ENCODE measurements around the gene PPTC7.

GRCh38 chr12:110627500-110628195, 44.5 kb upstream of the PPTC7 start:
- TF ChIP-seq POLR2A (IDR thresholded peaks at IDR 0.05; ENCODE audit: insufficient read depth in 1 of 2, low read depth in 2 of 2, low read length in 2 of 2): no peak
- TF ChIP-seq KAT7 (CRISPR knock-in tag; IDR thresholded peaks at IDR 0.05; ENCODE audit: borderline replicate concordance): no peak
- TF ChIP-seq HNRNPUL1 (IDR thresholded peaks at IDR 0.05; ENCODE audit: low read depth, low read length): no peak
- no peak for TF ChIP-seq YY1 (IDR thresholded peaks at IDR 0.05; ENCODE audit: insufficient read depth, insufficient replicate concordance, low read depth, low read length)
- no peak for TF ChIP-seq STAT6 (CRISPR knock-in tag; IDR thresholded peaks at IDR 0.05; ENCODE audit: borderline replicate concordance)
- TF ChIP-seq SUZ12 (IDR thresholded peaks at IDR 0.05; ENCODE audit: low read depth, low read length): no peak
- no peak for TF ChIP-seq TAF15 (IDR thresholded peaks at IDR 0.05; ENCODE audit: low read depth, low read length, poor library complexity, severe bottlenecking)
- no peak for TF ChIP-seq ZKSCAN1 (IDR thresholded peaks at IDR 0.05; ENCODE audit: low read length)
- TF ChIP-seq CTCF (CRISPR knock-in tag; IDR thresholded peaks at IDR 0.05): no peak
- no peak for TF ChIP-seq CBX5 (CRISPR knock-in tag; IDR thresholded peaks at IDR 0.05; ENCODE audit: borderline replicate concordance)
- no peak for TF ChIP-seq FOXK2 (IDR thresholded peaks at IDR 0.05)
- TF ChIP-seq ZNF672 (CRISPR knock-in tag; IDR thresholded peaks at IDR 0.05): no peak
- TF ChIP-seq ATF2 (CRISPR knock-in tag; IDR thresholded peaks at IDR 0.05): no peak
- TF ChIP-seq PITX1 (CRISPR knock-in tag; IDR thresholded peaks at IDR 0.05): no peak
